GM18867 (cell line): ENCODE measurements around the gene HDLBP.

Source experiments
- ATAC-seq: cut with Tn5 transposase; IDR thresholded peaks from one replicate; pipeline ENCODE4 v1.9.1; 2021; ENCODE audit warnings: mild to moderate bottlenecking, moderate library complexity; ENCODE audit not compliant: unreplicated experiment

Gene HDLBP

DNA sequence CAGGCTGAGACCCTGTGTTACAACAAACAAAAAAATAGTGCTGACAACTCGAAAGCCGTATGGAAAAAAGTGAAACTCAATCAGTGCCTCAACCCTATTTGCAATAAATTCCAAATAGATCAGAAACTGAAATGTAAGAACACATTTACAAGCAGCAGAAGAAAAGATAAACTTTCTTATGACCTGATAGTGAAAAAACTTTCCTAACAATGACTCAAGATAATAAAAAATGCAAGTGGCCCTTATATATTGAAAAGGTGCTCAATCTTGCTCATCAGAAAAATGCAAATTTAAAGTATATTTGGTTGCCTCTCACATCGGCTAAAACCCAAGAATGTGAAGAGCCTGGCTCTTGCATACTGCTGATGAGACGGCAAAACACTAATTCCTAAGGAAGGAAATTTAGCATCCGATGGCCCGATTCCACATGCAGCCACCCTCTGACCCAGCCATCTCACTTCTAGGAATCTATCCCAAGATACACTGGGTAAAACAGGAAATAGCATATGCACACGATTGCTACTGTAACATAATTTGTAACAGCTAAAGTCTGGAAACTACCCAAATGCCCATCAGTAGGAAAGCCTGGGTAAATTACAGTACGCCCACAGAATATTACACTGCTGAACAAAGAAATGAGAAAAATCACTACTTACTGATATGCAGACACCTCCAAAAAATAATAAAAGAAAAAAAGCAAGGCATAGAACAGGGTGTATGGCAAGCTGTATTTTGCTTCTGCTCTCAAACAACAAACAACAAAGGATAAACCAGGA is 56.8 kb downstream of the HDLBP start:
- ATAC-seq: no peak

DNA sequence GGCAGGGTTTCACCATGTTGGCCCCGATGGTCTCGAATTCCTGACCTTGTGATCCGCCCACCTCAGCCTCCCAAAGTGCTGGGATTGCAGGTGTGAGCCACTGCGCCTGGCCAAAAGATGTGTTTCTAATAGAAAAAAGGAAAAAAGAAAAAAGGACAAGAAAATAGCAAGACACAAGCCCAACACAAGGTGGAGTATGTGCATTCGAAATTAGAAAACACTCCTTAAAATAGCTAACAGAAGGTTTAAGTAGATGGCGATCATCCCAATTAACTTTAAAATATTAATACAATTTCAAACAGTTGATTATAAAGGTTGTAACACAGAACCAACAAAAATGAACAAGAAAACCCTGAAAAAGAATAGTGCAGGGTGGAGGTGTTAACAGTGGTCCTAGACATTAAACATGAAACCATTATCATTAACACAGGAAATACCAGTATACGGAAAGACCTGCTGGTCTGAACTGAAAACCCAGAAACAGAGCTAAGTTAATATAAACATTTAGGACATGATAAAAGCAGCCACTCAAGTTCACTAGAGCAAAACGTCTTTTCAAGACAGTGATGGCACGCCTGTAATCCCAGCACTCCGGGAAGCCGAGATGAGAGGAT is 57.9 kb downstream of the HDLBP start:
- no peak for ATAC-seq

DNA sequence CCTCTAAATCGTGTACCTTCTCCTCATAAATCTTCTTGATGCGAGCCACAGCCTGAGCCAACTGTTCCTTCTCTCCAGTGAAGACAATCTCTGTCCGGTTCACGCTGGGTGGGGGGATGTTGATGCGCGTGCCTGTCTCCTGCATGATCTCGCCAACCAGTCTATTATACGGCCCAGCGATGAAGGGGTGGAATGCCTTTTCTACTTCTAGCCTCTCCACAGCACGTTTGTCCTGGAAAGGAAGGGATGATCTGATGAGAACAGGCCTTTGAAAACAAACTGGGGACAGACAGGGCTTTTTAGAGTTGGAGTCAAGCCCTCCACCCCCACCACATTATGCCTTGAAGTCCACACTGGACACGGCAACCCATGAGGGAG is 59.3 kb downstream of the HDLBP start:
- ATAC-seq: no peak

DNA sequence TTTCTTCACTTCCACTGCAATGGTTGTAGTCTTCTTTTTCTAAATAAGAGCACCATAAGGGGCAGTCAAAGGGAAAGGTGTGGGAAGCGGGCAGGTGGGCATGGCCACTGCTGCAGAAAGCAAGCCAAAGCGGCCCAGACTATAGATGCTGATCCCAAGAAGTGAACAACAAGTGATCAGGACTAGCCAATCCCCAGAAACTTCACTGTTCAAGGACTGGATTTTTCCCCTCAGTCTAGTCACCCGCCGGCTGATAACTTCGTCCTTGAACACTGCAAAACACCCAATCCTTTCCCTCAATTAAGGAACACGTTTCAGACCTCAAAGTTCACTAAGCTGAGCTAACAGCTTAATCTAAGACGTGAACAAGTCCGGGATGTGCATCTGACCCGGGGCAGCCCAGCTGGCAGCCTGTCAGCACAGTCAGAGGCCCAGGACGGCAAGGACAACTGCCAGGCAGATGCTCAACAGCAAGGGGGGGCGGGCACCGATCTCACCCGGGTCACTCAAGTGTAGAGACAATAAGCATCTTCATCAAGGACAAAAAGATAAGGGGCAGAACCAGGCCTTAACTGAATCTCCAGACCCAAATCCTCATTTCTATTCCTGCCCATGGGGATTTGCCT is 59.8 kb downstream of the HDLBP start:
- ATAC-seq: no peak

DNA sequence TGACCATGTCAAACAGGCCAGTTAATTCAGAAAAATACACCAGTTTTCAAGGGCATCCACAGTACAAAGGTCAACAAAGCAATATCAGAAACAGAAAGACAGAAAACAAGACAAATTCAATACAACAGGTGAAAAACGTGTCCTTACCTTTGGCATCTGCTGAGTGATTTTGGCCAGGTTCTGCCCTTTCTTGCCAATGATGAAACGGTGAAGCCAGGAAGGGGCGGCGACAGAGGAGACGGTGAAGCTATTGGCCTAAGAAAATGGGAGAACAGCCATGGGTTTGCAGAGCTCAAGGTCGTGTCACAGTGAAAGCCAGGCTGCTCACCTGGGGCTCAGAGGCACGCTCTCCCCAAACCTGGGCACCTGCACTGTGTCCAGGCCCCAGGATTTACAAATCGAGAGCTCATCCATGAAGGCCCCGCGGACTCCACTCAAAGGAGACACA is 60.5 kb downstream of the HDLBP start:
- no peak for ATAC-seq

DNA sequence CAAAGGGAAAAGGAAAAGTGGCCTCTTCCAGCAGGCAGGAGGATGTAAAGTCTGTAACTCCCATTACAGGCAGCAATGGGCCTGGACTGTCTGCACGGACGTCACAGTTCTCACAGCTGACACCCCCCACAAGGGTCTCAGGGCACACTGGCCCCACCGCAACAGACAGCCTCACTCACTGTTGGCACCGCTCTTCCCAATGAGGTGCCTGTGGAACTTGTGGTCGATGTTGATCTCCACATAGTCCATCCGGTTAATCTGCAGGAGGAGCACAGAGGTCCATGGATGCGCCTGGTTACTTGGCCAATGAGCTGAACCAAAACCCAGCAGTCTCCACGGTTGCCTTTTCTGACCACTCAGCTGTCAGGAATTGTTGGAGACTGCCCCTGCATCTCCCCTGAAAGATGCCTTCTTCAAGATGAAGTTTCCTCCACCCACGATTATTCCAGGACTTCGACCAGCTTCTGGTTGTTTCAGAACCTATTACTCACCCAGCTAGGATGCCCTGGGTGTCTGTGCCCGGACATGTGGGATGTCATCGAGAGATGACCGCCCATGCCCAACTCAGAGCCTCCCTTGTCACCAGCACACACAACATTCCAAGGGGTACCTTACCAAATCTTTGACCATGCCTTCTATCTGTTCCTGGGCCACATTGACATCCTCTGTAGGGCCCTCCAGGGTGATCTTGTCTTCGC is 62.5 kb downstream of the HDLBP start:
- no peak for ATAC-seq

DNA sequence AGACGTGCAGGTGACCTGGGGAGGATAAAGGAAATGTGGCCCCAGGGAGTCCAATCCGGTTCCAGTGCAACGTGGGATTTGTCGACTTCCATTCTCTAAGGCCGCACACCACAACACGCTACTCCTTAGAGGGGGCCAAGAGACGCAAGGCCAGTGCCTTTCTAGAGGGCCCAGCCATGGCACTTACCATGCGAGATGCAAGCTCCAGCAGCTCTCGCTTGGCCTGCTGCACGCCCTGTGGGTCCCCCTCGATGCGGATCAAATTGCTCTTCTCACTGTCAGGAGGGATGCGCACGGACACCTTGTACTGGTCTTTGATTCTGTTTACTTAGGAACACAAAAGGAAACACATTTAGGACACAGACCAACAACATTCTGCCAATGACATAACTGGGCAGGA is 65.8 kb downstream of the HDLBP start:
- ATAC-seq: no peak

DNA sequence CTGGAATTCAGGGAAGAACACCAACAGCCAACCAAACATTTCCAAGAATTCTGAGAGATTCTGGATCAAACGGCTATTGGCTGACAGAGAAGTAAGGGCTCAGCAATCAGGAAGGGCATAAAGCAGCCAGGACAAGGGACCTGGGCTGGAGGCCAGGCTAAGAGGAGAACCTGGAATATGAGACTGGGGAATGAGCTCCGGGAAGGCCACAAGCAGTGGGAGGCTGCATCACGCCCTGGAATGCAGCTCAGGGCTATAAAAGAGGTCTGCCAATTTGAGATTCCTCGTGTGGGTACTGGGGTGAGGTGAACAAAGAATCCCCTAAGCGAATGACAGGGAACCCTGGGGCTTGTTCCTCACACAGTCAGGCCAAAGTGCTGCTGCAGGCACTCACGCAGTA is 66.6 kb downstream of the HDLBP start:
- ATAC-seq: no peak

DNA sequence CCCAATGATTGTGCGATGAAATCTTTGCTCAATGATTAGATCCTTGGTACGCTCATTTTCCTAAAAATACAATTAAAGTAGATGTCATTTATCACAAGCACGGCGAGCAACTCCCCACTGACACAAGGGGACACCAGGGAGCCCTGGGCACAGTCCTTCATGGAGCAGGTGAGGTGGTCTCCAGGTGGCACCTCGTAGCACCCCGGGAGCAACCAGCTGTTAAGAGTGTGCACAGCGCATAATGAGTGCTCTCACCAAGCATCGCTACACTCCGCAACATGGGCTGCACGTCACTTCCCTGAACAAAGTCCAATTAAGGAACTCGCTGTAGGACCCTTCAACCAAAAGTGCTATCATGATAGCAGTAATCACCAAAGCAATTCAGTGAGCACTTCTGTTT is 67.2 kb downstream of the HDLBP start:
- ATAC-seq: no peak

DNA sequence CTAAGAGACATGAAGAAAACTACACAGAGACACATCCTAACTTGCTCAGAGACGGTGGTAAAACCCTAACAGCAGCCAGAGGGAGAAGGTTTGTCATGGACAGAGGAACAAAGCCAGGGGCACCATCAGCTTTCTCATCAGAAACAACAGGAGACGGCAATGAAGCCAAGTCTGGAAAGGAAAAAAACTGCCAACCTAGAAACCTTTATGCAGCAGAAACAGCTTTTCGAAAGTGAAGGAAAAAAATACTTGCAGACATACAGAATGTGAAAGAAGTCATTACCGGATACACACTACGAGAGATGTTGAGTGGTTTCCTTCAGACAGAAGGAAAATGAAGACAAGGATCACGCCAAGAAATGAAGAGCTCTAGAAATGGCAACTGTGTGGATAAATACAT is 71.1 kb downstream of the HDLBP start:
- no peak for ATAC-seq

DNA sequence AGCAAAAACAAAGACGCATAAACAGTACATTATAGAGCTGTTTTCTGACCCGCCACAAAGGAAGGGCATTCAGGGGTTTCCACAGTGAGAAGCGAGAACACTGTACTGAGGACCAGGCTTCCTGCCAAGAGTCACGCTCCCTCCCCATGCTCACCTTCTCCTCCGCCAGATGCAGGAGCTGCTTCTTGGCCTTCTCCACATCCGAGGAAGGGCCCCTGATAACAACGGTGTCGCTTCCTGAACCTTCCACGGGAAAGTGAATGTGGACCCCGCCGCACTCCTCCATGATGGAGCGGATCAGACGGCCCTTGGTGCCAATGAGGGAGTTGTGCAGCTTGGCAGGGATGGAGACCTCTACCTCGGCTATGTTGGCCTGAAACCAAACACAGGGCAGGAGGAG is 73.2 kb downstream of the HDLBP start:
- no peak for ATAC-seq

DNA sequence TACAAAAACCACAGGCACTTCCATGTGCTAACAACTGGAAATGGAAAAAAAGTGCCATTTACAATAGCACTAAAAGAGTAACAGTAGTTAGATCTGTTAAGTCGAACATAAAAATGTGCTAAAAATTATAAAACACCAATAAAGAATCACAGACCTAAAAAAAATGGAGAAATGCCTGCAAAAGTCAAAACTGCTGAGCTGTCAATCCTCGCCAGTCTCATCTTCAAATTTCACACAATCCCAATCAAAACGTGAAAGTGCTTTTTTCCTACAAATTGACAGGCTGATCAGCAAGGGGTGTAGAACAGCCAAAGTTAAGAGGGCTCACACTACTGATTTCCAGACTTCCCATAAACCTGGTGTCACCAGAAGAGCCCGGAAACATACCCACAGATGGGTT is 73.8 kb downstream of the HDLBP start:
- ATAC-seq: no peak

DNA sequence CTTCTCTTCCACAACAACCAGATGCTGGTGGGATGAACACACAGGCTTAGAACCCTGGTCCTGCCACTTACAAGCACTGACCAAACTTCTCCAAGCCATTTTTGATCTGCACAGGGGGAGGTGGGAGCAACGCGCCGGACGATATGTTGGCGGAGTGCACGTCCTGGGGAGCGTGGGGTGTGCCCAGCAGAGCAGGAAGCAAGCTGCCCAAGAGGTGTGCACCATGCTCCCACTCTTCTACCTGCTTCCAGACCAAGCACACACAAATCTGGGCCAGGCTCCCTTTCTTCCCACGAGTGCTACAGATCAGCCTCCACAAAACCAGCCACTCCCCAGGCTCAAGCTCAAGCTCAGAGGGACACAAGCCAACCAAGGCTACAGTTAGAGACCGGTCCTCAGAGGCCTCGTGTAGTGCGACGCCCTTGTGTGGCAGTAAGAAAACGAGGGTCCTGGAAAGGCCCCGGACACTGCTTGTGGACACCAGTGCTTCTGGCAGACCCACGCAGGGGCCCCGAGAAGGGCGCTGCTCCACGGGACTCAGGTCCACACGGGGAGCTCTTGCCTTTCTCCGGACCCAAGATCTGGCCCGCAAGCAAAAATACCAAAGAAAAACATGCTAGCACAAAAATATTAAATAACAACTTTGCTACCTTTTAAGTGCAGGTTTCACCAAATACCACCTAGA is 75.0 kb downstream of the HDLBP start:
- ATAC-seq: no peak

DNA sequence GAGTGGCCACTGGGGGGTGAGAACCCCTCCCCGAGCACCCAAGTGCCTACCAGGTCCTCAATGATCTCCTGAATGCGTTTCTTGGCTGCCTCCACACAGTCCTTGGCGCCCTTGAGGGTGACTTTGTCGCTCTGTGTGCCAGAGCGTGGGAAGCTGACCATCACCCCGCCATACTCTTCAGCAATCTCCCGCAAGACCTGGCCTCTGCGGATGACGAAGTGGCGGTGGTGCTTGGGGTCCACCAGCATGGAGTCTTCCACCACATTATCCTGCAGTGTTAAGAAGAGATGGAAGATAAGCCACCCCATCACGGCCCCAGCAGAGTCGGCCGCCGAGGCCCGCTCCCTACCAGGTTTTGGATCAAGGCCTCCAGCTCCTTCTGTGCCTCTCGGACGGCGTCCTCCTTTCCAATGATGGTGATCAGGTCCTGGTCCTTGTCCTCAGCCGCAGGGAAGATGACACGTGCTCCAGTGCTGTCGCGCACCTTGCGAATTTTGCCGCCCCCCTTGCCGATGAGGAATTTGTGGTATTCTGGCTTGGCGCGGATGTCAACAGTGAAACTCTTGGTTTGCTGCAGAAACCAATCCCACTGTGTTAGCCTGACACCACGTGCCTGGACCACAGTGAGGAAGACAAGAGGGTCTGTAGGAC is 75.8 kb downstream of the HDLBP start:
- ATAC-seq: no peak

DNA sequence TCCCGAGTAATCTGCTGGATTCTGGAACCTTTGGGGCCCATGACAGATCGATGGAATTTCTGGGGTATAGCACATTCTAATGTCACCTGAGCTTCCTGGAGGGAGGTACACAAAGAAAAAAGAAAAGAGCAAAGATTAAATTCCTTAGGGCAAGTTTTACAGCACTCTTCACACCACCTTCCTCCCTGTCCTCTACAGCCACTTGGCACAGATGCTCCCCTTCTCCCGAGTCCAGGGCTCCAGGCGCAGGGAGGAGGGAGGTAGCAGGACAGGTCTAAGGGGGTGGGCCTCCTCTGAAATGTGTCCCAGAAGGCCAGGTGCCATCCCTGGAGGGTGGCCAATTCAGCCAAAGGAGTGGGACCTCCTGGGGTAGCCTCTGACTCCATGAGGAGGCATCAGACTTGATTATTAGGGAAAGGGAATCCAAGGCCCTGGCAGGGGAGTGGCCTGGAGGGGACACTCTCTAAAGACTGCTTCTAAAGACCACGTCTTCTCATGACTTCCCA is 76.7 kb downstream of the HDLBP start:
- no peak for ATAC-seq

DNA sequence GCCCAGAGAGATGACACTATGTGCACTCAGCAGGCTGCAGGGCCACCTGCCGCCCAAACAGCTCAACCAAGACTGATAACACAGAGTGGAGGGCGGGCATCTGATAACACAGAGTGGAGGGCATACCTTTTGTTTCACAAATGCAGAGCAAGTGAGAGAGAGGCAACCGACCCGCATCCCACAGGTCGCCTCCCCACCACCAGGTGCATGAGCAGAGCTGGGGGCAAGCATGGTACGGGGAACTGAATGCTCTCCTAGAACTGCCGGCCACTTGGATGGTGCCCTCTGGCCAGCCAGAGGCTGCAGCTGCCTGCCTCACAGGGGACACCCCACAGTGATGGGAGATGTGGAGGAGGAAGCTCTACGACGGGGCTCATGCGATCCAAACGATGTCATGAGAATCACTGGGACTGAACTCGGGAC is 77.5 kb downstream of the HDLBP start:
- ATAC-seq: no peak

DNA sequence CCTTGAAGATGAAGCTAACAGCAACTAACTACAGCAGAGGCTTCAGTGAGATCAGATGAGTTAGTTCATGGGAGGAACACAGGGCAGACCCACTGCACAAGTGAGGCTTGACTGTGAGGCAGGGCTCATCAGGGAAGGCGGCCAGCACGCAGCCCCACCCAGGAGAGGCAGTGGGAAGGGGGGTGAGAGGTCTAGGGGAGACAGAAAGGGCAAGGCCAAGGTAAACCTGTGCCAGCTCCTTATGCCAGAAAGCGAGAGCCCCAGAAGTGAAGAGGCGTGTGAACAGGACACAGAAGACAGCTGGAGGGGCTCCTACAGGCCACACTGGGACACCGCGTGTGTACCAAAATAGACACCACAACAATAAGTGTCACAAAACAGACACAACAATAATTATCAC is 78.4 kb downstream of the HDLBP start:
- no peak for ATAC-seq

DNA sequence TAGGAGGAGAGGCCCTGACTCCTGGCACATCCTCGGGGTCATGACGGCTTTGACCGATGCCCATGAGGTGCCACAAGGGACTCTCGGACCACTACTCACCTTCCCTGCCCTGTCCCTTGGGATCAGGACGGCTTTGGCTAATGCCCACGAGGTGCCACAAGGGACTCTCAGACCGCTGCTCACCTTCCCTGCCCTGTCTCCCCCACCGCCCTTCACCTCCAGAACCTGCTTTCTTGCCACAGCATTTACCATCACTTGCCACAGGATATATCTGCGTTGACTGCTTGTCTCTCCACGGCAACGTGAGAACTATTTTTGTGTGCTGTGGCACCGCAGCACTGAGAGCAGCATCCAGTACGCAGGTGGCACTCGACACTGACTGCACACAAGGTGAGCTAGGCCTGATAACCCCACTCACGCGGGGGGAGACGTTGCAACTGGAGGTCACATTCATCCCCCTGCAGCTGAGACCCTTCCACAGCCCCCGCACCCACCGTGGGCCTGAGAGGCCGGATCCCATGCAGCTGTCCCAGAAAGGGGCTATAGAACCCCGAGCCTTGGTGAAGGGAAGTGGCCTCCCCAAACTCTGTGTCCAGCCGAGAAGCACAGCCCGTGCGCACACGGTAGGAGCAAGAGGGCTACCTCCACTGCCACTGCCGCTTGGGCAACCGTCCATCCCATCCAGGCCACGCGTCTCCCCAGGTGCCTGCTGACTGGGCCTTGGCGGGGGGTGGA is 79.4 kb downstream of the HDLBP start:
- no peak for ATAC-seq

DNA sequence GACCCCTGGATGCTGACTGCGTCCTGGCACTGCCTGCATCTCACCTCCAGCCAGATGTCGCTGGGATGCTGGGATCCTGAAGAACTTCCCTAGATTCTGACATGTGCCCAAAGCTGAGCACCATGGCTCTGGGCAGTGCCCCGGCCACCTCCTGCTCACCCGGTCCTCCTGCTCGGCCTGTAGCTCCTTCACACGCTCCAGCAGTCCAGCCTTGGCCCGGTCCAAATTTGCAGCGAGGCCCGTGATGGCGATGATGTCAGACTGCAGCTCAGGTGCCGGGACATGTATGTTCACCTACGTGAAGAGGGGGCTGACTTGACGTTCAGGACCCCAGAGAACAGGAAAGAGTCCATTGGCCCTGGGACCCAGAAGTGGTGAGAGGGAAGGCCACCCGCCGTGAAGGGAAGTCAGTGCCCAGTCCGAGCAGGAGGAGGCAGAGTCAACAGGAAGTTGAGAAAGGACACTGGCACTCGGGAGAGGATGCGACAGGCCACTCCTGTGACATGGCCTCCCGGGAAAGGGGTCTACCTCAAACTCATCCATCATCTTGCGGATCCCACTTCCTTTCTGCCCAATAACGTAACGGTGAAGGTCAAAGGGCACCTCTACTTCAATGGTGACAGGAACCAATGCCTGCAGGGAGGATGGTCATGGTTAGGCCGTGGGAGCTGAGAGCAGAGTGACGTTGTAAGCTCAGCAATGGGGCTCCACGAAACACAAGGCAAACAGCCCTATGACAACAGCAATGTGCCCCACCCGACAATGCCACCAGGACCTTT is 80.3 kb downstream of the HDLBP start:
- no peak for ATAC-seq
